K562 (cell line): Measurements from ENCODE around the gene NEU3. TPM values are rescaled to one million over a fixed set of nuclear protein-coding genes. Genes with fewer than 3 reads are reported as not detected.

Experiments used
- CBFB ChIP-seq: sonication (generic); formaldehyde crosslinking; IDR thresholded peaks from 2 replicates; pipeline ENCODE4 v1.4.0; 2020; ENCODE audit warnings: mild to moderate bottlenecking, missing genetic modification reagents
- CREBBP ChIP-seq: IDR thresholded peaks from one replicate; pipeline ENCODE4 v1.6.1; 2012; ENCODE audit warnings: low read depth, mild to moderate bottlenecking, control low read depth, inconsistent platforms, low read length
- CTBP1 ChIP-seq: fragments of 450-650 bp; IDR thresholded peaks from 2 replicates; pipeline ENCODE4 v1.6.1; 2016; ENCODE audit warnings: borderline replicate concordance
- DEAF1 ChIP-seq: fragments of 450-650 bp; formaldehyde crosslinking; IDR thresholded peaks from 2 replicates; pipeline ENCODE4 v1.4.0; 2020; ENCODE audit warnings: mild to moderate bottlenecking, moderate library complexity
- DPF2 ChIP-seq: fragments of 450-650 bp; IDR thresholded peaks from 2 replicates; pipeline ENCODE4 v1.6.1; 2016
- ELF1 ChIP-seq: fragments of 200-800 bp; sonication (Bioruptor generic); IDR thresholded peaks from 2 replicates; pipeline ENCODE4 v1.6.1; 2016; ENCODE audit warnings: missing genetic modification characterization, missing compliant biosample characterization
- ESRRA ChIP-seq: fragments of 450-650 bp; IDR thresholded peaks from 2 replicates; pipeline ENCODE4 v1.6.1; 2014; ENCODE audit warnings: low read depth, mild to moderate bottlenecking, moderate library complexity, borderline replicate concordance
- FOXJ3 ChIP-seq: sonication (generic); formaldehyde crosslinking; IDR thresholded peaks from 2 replicates; pipeline ENCODE4 v1.4.0; 2020; ENCODE audit warnings: mild to moderate bottlenecking, missing genetic modification reagents
- FOXK1 ChIP-seq: sonication (generic); formaldehyde crosslinking; IDR thresholded peaks from 2 replicates; pipeline ENCODE4 v1.8.0; 2022; ENCODE audit warnings: missing genetic modification reagents, mild to moderate bottlenecking, borderline replicate concordance
- MEIS2 ChIP-seq: fragments of 450-650 bp; IDR thresholded peaks from 2 replicates; pipeline ENCODE4 v1.6.1; 2014; ENCODE audit warnings: mild to moderate bottlenecking; ENCODE audit not compliant: partially characterized antibody
- NCOA1 ChIP-seq: fragments of 450-650 bp; IDR thresholded peaks from 2 replicates; pipeline ENCODE4 v1.6.1; 2016; ENCODE audit warnings: low read depth
- NR3C1 ChIP-seq: sonication (generic); formaldehyde crosslinking; IDR thresholded peaks from 2 replicates; pipeline ENCODE4 v1.8.1; 2022; ENCODE audit warnings: missing genetic modification reagents
- POLR2B ChIP-seq: fragments of 450-650 bp; IDR thresholded peaks from 2 replicates; pipeline ENCODE4 v1.6.1; 2018; ENCODE audit warnings: low read depth; ENCODE audit not compliant: partially characterized antibody
- SMARCA4 ChIP-seq: fragments of 450-650 bp; IDR thresholded peaks from 2 replicates; pipeline ENCODE4 v1.6.1; 2016
- SMARCA5 ChIP-seq: fragments of 450-650 bp; IDR thresholded peaks from 2 replicates; pipeline ENCODE4 v1.6.1; 2016
- SRSF7 ChIP-seq: fragments of 200-400 bp; formaldehyde crosslinking; optimal IDR thresholded peaks from 2 replicates; pipeline ENCODE3; 2017; ENCODE audit warnings: mild to moderate bottlenecking, low read depth, low read length
- TARDBP ChIP-seq: fragments of 450-650 bp; IDR thresholded peaks from 2 replicates; pipeline ENCODE4 v1.6.1; 2016
- TOE1 ChIP-seq, 2 experiments: fragments of 450-650 bp in 1 of 2; sonication (generic) in 1 of 2; formaldehyde crosslinking in 1 of 2; IDR thresholded peaks; 2 replicates each; pipeline versions ENCODE4 v1.7.1 to v1.8.0; 2016 to 2022; ENCODE audit warnings: borderline replicate concordance in 2 of 2, mild to moderate bottlenecking in 2 of 2, antibody characterized with exemption in 1 of 2, inconsistent platforms in 1 of 2, low read depth in 1 of 2, missing genetic modification reagents in 1 of 2, moderate library complexity in 1 of 2
- TRIM28 ChIP-seq: fragments of 450-650 bp; IDR thresholded peaks from 2 replicates; pipeline ENCODE4 v1.6.1; 2017
- XRCC3 ChIP-seq: fragments of 450-650 bp; IDR thresholded peaks from 2 replicates; pipeline ENCODE4 v1.6.1; 2017; ENCODE audit warnings: mild to moderate bottlenecking, moderate library complexity
- ZMIZ1 ChIP-seq, 2 experiments: fragments of 150-350 bp in 1 of 2; IDR thresholded peaks; 2 replicates each; pipeline ENCODE4 v1.6.1; 2012 to 2016; ENCODE audit warnings: low read depth in 2 of 2, low read length in 2 of 2, mild to moderate bottlenecking in 1 of 2, moderate library complexity in 1 of 2
- ZNF133 ChIP-seq: fragments of 250-450 bp; sonication (Bioruptor Pico); IDR thresholded peaks from 2 replicates; pipeline ENCODE4 v1.4.0; 2020; ENCODE audit warnings: mild to moderate bottlenecking
- ZNF197 ChIP-seq: fragments of 200-800 bp; sonication (Bioruptor generic); IDR thresholded peaks from 2 replicates; pipeline ENCODE4 v1.6.1; 2016; ENCODE audit warnings: low read depth, missing genetic modification characterization, missing compliant biosample characterization
- ZNF253 ChIP-seq: fragments of 250-450 bp; sonication (Bioruptor Pico); conservative IDR thresholded peaks from 2 replicates; pipeline ENCODE4 v1.6.1; 2021; ENCODE audit warnings: mild to moderate bottlenecking
- ZSCAN29 ChIP-seq: fragments of 450-650 bp; IDR thresholded peaks from 2 replicates; pipeline ENCODE4 v1.6.1; 2017
- polyA plus RNA-seq, 8 experiments: library from polyadenylated mRNA; depleted of rRNA in 4 of 8; stranded (reverse) in 5 of 8; unstranded in 3 of 8; fragments of >200 nt; fragmentation: Nextera tagmentation in 2 of 8; fragmentation: Illumina TruSeq in 1 of 8; extraction: Ambion mirVana in 2 of 8; extraction: Trizol in 1 of 8; gene quantifications; 2 replicates each; pipeline versions ENCODE4 v1.2.1 to v1.2.3, GENCODE V29; 2011 to 2014; ENCODE audit warnings: inconsistent platforms in 1 of 8, missing spikeins in 1 of 8
- total RNA-seq, 7 experiments: library from RNA; depleted of rRNA in 6 of 7; stranded (reverse); fragments of >200 nt in 6 of 7; fragmentation: Illumina TruSeq in 2 of 7; extraction: Trizol in 2 of 7; gene quantifications; 2 replicates each; pipeline versions ENCODE4 v1.2.1 to v1.2.3, GENCODE V29; 2011 to 2021; ENCODE audit warnings: low replicate concordance in 1 of 7

NEU3 gene
- total and polyA plus RNA-seq, 9 of the 15 experiments (the other 6 are each of a cell fraction or from before 2014, with no cell fraction given) = 6.2 to 41.3 (median 31.1) TPM

GRCh38 chr11:75031771-75032549 is 43.2 kb downstream of the NEU3 start (continued):
- TF ChIP-seq TOE1 (IDR thresholded peaks at IDR 0.05; ENCODE audit: borderline replicate concordance) = no peak
- 0 out of 2 replicates have a peak, but pooled peaks have one; percentile 20 for TF ChIP-seq TOE1 (CRISPR knock-in tag; IDR thresholded peaks at IDR 0.05; ENCODE audit: borderline replicate concordance, low read depth)
- TF ChIP-seq ESRRA = peak; percentile 87
- TF ChIP-seq TARDBP = peak; percentile 51; the same call in 1 of the 2 replicates
- peak; percentile 62; the same call in 1 of the 2 replicates for TF ChIP-seq FOXK1 (CRISPR knock-in tag)
- no peak for TF ChIP-seq NCOA1
- TF ChIP-seq XRCC3 = no peak
- TF ChIP-seq DEAF1 = no peak
- no peak for TF ChIP-seq TRIM28
- 0 out of 2 replicates have a peak, but pooled peaks have one; percentile 68 for TF ChIP-seq CBFB (CRISPR knock-in tag)
- TF ChIP-seq CTBP1 = peak; percentile 8
- no peak for TF ChIP-seq ZNF133 (CRISPR knock-in tag)
- no peak for TF ChIP-seq NR3C1 (CRISPR knock-in tag)
- TF ChIP-seq DPF2 = no peak
- no peak for TF ChIP-seq CREBBP
- no peak for TF ChIP-seq ELF1
- TF ChIP-seq POLR2B = no peak
- no peak for TF ChIP-seq ZMIZ1 (IDR thresholded peaks at IDR 0.05; ENCODE audit: low read depth in 2 of 2, low read length in 2 of 2)
- no peak for TF ChIP-seq ZSCAN29
- TF ChIP-seq SRSF7 = no peak
- TF ChIP-seq SMARCA4 = no peak
- no peak for TF ChIP-seq FOXJ3
- peak; percentile 88 for TF ChIP-seq SMARCA5
- TF ChIP-seq MEIS2 = no peak
- 0 out of 2 replicates have a peak, but pooled peaks have one; percentile 20 for TF ChIP-seq ZNF197 (CRISPR knock-in tag)
- no peak for TF ChIP-seq ZNF253 (CRISPR knock-in tag)
